Fibroblast of the aortic adventitia (primary cell): Measurements from ENCODE around the gene GHRL. TPM values are rescaled to one million over a fixed set of nuclear protein-coding genes. Genes with fewer than 3 reads are reported as not detected.
A peak's percentile ranks its signal among the peaks of the same experiment; 100 is the strongest.

Source experiments
- DNase-seq: peaks from one replicate; pipeline ENCODE4 v3.0.0-alpha.2; 2010; ENCODE audit warnings: low read depth
- H3K4me3 ChIP-seq: 2 replicates; pipeline ENCODE4 v1.5.1; 2011; ENCODE audit warnings: low read depth, mild to moderate bottlenecking, control low read depth, low read length, moderate library complexity
- CTCF ChIP-seq: IDR thresholded peaks from 2 replicates; pipeline ENCODE4 v1.5.1; 2011; ENCODE audit warnings: mild to moderate bottlenecking, low read length, control low read depth, inconsistent platforms; ENCODE audit not compliant: insufficient read depth
- total RNA-seq: library from RNA; depleted of rRNA; stranded (reverse); fragments of >200 nt; gene quantifications from 2 replicates; pipeline ENCODE4 v1.2.3, GENCODE V29; 2012; ENCODE audit warnings: low replicate concordance

The GHRL gene
- total RNA-seq, 1 donor: not detected

GRCh38 chr3:10281951-10282350 is 10.8 kb downstream of the GHRL start:
- peak; percentile 66 for DNase-seq
- TF ChIP-seq CTCF: no peak
- no peak overlapping the region for H3K4me3 ChIP-seq

GRCh38 chr3:10280571-10280970 is 12.2 kb downstream of the GHRL start:
- no peak for DNase-seq

GRCh38 chr3:10280177-10280529 is 12.6 kb downstream of the GHRL start:
- no peak for TF ChIP-seq CTCF
- no peak overlapping the region for H3K4me3 ChIP-seq
- DNase-seq: no peak

More at GRCh38 chr3:10280571-10280970, 12.2 kb downstream of the GHRL start:
- no peak overlapping the region for H3K4me3 ChIP-seq
- no peak for TF ChIP-seq CTCF

- TF ChIP-seq CTCF: no peak
- no peak overlapping the region for H3K4me3 ChIP-seq
Observed at GRCh38 chr3:10279384-10280176, 13.2 kb downstream of the GHRL start.

DNA sequence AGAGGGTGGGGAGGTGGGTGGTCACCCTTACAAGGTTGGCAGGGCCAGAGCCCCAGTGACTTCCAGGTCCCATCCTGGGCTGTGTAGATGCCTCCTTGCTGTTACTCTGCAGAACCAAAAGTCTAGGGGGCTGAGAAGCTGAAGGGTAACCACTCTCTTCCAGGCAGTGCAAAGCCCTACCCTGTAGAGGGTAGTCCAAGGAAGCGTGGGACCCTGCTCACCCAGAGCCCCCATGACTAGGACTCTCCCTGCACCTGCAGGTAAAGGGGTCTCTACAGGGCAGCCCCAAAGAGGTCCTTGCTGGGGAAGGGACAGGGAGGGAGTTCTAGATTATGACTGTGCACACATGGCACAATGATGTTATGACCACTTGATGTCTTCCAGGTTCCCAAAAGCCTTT is 14.2 kb downstream of the GHRL start:
- no peak for TF ChIP-seq CTCF
- H3K4me3 ChIP-seq: no peak overlapping the region
- DNase-seq: no peak

More at GRCh38 chr3:10279384-10280176, 13.2 kb downstream of the GHRL start:
- DNase-seq: no peak

- TF ChIP-seq CTCF: no peak
- DNase-seq: no peak
- no peak overlapping the region for H3K4me3 ChIP-seq
Observed at GRCh38 chr3:10277115-10277625, 15.6 kb downstream of the GHRL start.
